ENCODE results near the gene KIF7. TPM values are rescaled to one million over a fixed set of nuclear protein-coding genes. Genes with fewer than 3 reads are reported as not detected.
A peak's percentile ranks its signal among the peaks of the same experiment; 100 is the strongest.
"Not testable (repeated sequence)": the region's sequence is repeated elsewhere in the genome, so short reads cannot be mapped to it uniquely, and the experiment has no call there.

Gene KIF7
- under 1 TPM in 1 of 6 donors, not detected in 5; 0.15 TPM for polyA plus RNA-seq (ENCODE audit: low read depth in 6 of 6)

- peaks cover 9 to 17% (median 12%) of the 10 kb centered on the region in 3 donors for H3K4me1 Mint-ChIP-seq
- peak within 1 kb of the TSS in 1 of 6 donors; percentile 44 for H3K27ac Mint-ChIP-seq
- peak in 1 of 2 donors; percentile 49 for ATAC-seq (ENCODE audit: low read depth in 2 of 2)
- peaks cover 42 to 70% (median 54%) of the 10 kb centered on the region in 3 donors for H3K27me3 Mint-ChIP-seq
- no peak for DNase-seq
- H3K9me3 Mint-ChIP-seq: peaks cover 0 to 2% (median 0%) of the 10 kb centered on the region in 7 donors
- H3K4me3 Mint-ChIP-seq: peak within 1 kb of the TSS; percentile 62 to 87 (median 76)
- H3K36me3 Mint-ChIP-seq: peaks cover 0 to 4% of the 10 kb centered on the region in 2 donors
Observed at GRCh38 chr15:89654847-89655805, at the start of gene KIF7. KIF7 (minus strand) TSS chr15:89655467; CDS start chr15:89652930, 2,537 bp downstream.

- Mint-ChIP-seq H3K9me3 (peaks cover 0 to 2% (median 0%) of the 10 kb centered on the region in 7 donors), H3K4me1 (no peaks in the 10 kb centered on the region), H3K27ac (no peak overlapping the region), H3K27me3 (peaks cover 47 to 61% (median 57%) of the 10 kb centered on the region in 3 donors), H3K4me3 (no peak overlapping the region), H3K36me3 (no peaks in the 10 kb centered on the region)
- no peak for ATAC-seq (ENCODE audit: low read depth in 2 of 2)
- DNase-seq: no peak
Observed at GRCh38 chr15:89704411-89704810, 49.1 kb upstream of the KIF7 start.

GRCh38 chr15:89695198-89695597, 39.9 kb upstream of the KIF7 start:
- Mint-ChIP-seq H3K36me3 (no peaks in the 10 kb centered on the region), H3K4me3 (peak overlapping the region in 1 of 8 donors; percentile 9), H3K27ac (no peak overlapping the region), H3K27me3 (peaks cover 11 to 17% (median 12%) of the 10 kb centered on the region in 3 donors), H3K4me1 (peaks cover 5 to 10% (median 10%) of the 10 kb centered on the region in 3 donors), H3K9me3 (peaks cover 0 to 3% (median 0%) of the 10 kb centered on the region in 7 donors)
- ATAC-seq (ENCODE audit: low read depth in 2 of 2) (no peak), DNase-seq (no peak)

GRCh38 chr15:89693696-89694095, 38.4 kb upstream of the KIF7 start:
- no peak overlapping the region for H3K27ac Mint-ChIP-seq
- no peak for DNase-seq
- no peak for ATAC-seq (ENCODE audit: low read depth in 2 of 2)
- peaks cover 0 to 10% (median 4%) of the 10 kb centered on the region in 3 donors for H3K27me3 Mint-ChIP-seq
- H3K36me3 Mint-ChIP-seq: no peaks in the 10 kb centered on the region
- peaks cover 5 to 15% (median 12%) of the 10 kb centered on the region in 3 donors for H3K4me1 Mint-ChIP-seq
- H3K9me3 Mint-ChIP-seq: peaks cover 0 to 3% (median 0%) of the 10 kb centered on the region in 7 donors
- no peak overlapping the region for H3K4me3 Mint-ChIP-seq

GRCh38 chr15:89693091-89693490, 37.8 kb upstream of the KIF7 start:
- Mint-ChIP-seq H3K27ac (no peak overlapping the region), H3K27me3 (peaks cover 0 to 10% (median 4%) of the 10 kb centered on the region in 3 donors), H3K9me3 (peaks cover 0 to 3% (median 0%) of the 10 kb centered on the region in 7 donors), H3K36me3 (no peaks in the 10 kb centered on the region), H3K4me1 (peaks cover 5 to 15% (median 12%) of the 10 kb centered on the region in 3 donors), H3K4me3 (peak overlapping the region in 1 of 8 donors; percentile 81)
- ATAC-seq (ENCODE audit: low read depth in 2 of 2): no peak
- no peak for DNase-seq

GRCh38 chr15:89690276-89691218, 35.3 kb upstream of the KIF7 start, which contains the start of the genes PEX11A and WDR93:
PEX11A (minus strand) TSS chr15:89690754; CDS start chr15:89690632, 122 bp downstream.
WDR93 (plus strand) TSS chr15:89690811; CDS start chr15:89701747, 10,936 bp downstream.
- Mint-ChIP-seq H3K4me1 (peaks cover 5 to 15% (median 12%) of the 10 kb centered on the region in 3 donors), H3K36me3 (peaks cover 1 to 3% of the 10 kb centered on the region in 2 donors), H3K4me3 (peak within 1 kb of the TSS; percentile 83 to 96 (median 89)), H3K27ac (peak within 1 kb of the TSS in 5 of 6 donors; percentile 33 to 95 (median 56)), H3K27me3 (no peaks in the 10 kb centered on the region), H3K9me3 (peaks cover 0 to 3% (median 0%) of the 10 kb centered on the region in 7 donors)
- ATAC-seq (ENCODE audit: low read depth in 2 of 2) (peak; percentile 82 to 94), DNase-seq (peak; percentile 63)

GRCh38 chr15:89689930-89690275, 34.6 kb upstream of the KIF7 start:
- peak overlapping the region in 2 of 6 donors; percentile 59 to 78 for H3K27ac Mint-ChIP-seq
- not testable (repeated sequence) for ATAC-seq (ENCODE audit: low read depth in 2 of 2); H3K36me3 Mint-ChIP-seq; DNase-seq; H3K9me3 Mint-ChIP-seq; H3K27me3 Mint-ChIP-seq
- H3K4me3 Mint-ChIP-seq: peak overlapping the region; percentile 83 to 96 (median 89)
- H3K4me1 Mint-ChIP-seq: peaks cover 5 to 15% (median 12%) of the 10 kb centered on the region in 3 donors

GRCh38 chr15:89686522-89686921, 31.3 kb upstream of the KIF7 start:
- peaks cover 0 to 9% (median 0%) of the 10 kb centered on the region in 3 donors for H3K27me3 Mint-ChIP-seq
- H3K9me3 Mint-ChIP-seq: peaks cover 0 to 3% (median 0%) of the 10 kb centered on the region in 7 donors
- DNase-seq (no peak), ATAC-seq (ENCODE audit: low read depth in 2 of 2) (no peak)
- peaks cover 8 to 27% of the 10 kb centered on the region in 2 donors for H3K36me3 Mint-ChIP-seq
- peaks cover 5 to 15% (median 12%) of the 10 kb centered on the region in 3 donors for H3K4me1 Mint-ChIP-seq
- H3K4me3 Mint-ChIP-seq: no peak overlapping the region
- no peak overlapping the region for H3K27ac Mint-ChIP-seq

- Mint-ChIP-seq H3K27ac (no peak overlapping the region), H3K4me1 (peaks cover 3 to 14% (median 10%) of the 10 kb centered on the region in 3 donors), H3K4me3 (no peak overlapping the region), H3K9me3 (peaks cover 0 to 2% (median 0%) of the 10 kb centered on the region in 7 donors), H3K27me3 (peaks cover 0 to 9% (median 0%) of the 10 kb centered on the region in 3 donors), H3K36me3 (peaks cover 8 to 27% of the 10 kb centered on the region in 2 donors)
- no peak for DNase-seq
- ATAC-seq (ENCODE audit: low read depth in 2 of 2): no peak
Observed at GRCh38 chr15:89685995-89686394, 30.7 kb upstream of the KIF7 start.

GRCh38 chr15:89681146-89681545, 25.9 kb upstream of the KIF7 start:
- Mint-ChIP-seq H3K9me3 (no peaks in the 10 kb centered on the region), H3K36me3 (peaks cover 8 to 27% of the 10 kb centered on the region in 2 donors), H3K27ac (no peak overlapping the region), H3K27me3 (peaks cover 0 to 15% (median 0%) of the 10 kb centered on the region in 3 donors), H3K4me1 (no peaks in the 10 kb centered on the region), H3K4me3 (no peak overlapping the region)
- ATAC-seq (ENCODE audit: low read depth in 2 of 2): no peak
- DNase-seq: no peak

GRCh38 chr15:89680282-89680873, 25.1 kb upstream of the KIF7 start:
- Mint-ChIP-seq H3K4me3 (no peak overlapping the region), H3K27ac (peak overlapping the region in 1 of 6 donors; percentile 1), H3K36me3 (peaks cover 3 to 24% of the 10 kb centered on the region in 2 donors), H3K27me3 (peaks cover 0 to 15% (median 0%) of the 10 kb centered on the region in 3 donors), H3K4me1 (no peaks in the 10 kb centered on the region), H3K9me3 (no peaks in the 10 kb centered on the region)
- DNase-seq (no peak), ATAC-seq (ENCODE audit: low read depth in 2 of 2) (no peak)

GRCh38 chr15:89679212-89679611, 23.9 kb upstream of the KIF7 start, which contains the start of gene PLIN1:
PLIN1 (minus strand) TSS chr15:89679367; CDS start chr15:89677489, 1,878 bp downstream.
- Mint-ChIP-seq H3K27me3 (peaks cover 0 to 15% (median 0%) of the 10 kb centered on the region in 3 donors), H3K36me3 (peaks cover 0 to 19% of the 10 kb centered on the region in 2 donors), H3K27ac (peak within 1 kb of the TSS in 2 of 6 donors; percentile 6 to 71), H3K9me3 (no peaks in the 10 kb centered on the region), H3K4me3 (no peak within 1 kb of the TSS), H3K4me1 (no peaks in the 10 kb centered on the region)
- DNase-seq (no peak), ATAC-seq (ENCODE audit: low read depth in 2 of 2) (no peak)

Data from naive B cell (primary cell).